Body of pancreas (tissue), 4 donors: ENCODE data around the gene NTRK1. TPM values are rescaled to one million over a fixed set of nuclear protein-coding genes. Genes with fewer than 3 reads are reported as not detected.
A peak's percentile ranks its signal among the peaks of the same experiment; 100 is the strongest.

Experiments
- ATAC-seq: fragments of 150-250 bp; one replicate; pipeline ENCODE4 v1.9.1; 2016
- DNase-seq, 4 donors: peaks; one replicate each; pipeline ENCODE4 v3.0.0-alpha.2; 2019
- H3K27ac ChIP-seq, 4 donors: fragments of 200-600 bp; sonication (generic); 1 replicate in 3 of 4; 2 replicates in 1 of 4; pipeline versions ENCODE4 v1.5.1 to v1.6.1; 2016 to 2019; ENCODE audit warnings: mild to moderate bottlenecking in 1 of 4, mixed read lengths in 1 of 4, moderate library complexity in 1 of 4
- H3K27me3 ChIP-seq, 2 donors: fragments of 200-600 bp; sonication (generic); one replicate each; pipeline ENCODE4 v1.6.0; 2016; ENCODE audit warnings: mild to moderate bottlenecking in 1 of 2
- H3K36me3 ChIP-seq, 2 donors: fragments of 200-600 bp; sonication (generic); replicated peaks in 1 of 2; 2 replicates each; pipeline ENCODE4 v1.5.1; 2016; ENCODE audit warnings: low read depth in 2 of 2; ENCODE audit not compliant: insufficient read depth in 1 of 2
- H3K4me1 ChIP-seq: fragments of 200-600 bp; sonication (generic); one replicate; pipeline ENCODE4 v1.6.0; 2016
- H3K4me3 ChIP-seq, 2 donors: fragments of 200-600 bp; sonication (generic); 1 replicate in 1 of 2; 2 replicates in 1 of 2; pipeline ENCODE4 v1.5.1; 2016 to 2019
- H3K9me3 ChIP-seq, 3 donors: fragments of 200-600 bp; sonication (generic); 1 replicate in 2 of 3; 2 replicates in 1 of 3; pipeline ENCODE4 v1.5.1; 2016
- CTCF ChIP-seq, 7 experiments: fragments of 450-650 bp in 4 of 7; fragments of 200-600 bp in 3 of 7; sonication (generic) in 3 of 7; IDR thresholded peaks; one replicate each; pipeline ENCODE4 v1.5.1; 2016 to 2019; ENCODE audit warnings: antibody characterized with exemption in 7 of 7
- POLR2A ChIP-seq, 3 donors: fragments of 450-650 bp; IDR thresholded peaks; one replicate each; pipeline ENCODE4 v1.6.1; 2016; ENCODE audit warnings: antibody characterized with exemption in 3 of 3, mild to moderate bottlenecking in 2 of 3
- WGBS, 2 donors: methylation state at CpG; one replicate each; pipeline ENCODE4 v1.1.5; 2017; 5-methylcytosine and 5-hydroxymethylcytosine counted together
- intact Hi-C: fragments of 100-400 bp; cut with DNase I; formaldehyde crosslinking; loops from one replicate; pipeline ENCODE4 v1.15.1; 2023
- total RNA-seq, 2 donors: library from RNA; depleted of rRNA; stranded (reverse); fragments of >200 nt; gene quantifications; one replicate each; pipeline ENCODE4 v1.1.0, GENCODE V29; 2016

The NTRK1 gene
- total RNA-seq, 2 donors from 2014 or later, result 0.99 TPM; not detected in 1

- H3K4me1 ChIP-seq, result peaks cover 7% of the 10 kb centered on the region
- DNase-seq, result peak in 1 of 4 donors; percentile 58
- no peaks in the 10 kb centered on the region for H3K36me3 ChIP-seq
- H3K9me3 ChIP-seq, result no peaks in the 10 kb centered on the region
- no peak overlapping the region for H3K4me3 ChIP-seq
- no peak for TF ChIP-seq POLR2A (IDR thresholded peaks at IDR 0.05)
- intact Hi-C loops, result no loop called here
- 51 to 63% methylated on average over 7 to 23 of the region's 24 CpGs for WGBS, 2 donors
- ATAC-seq, result no peak
- no peaks in the 10 kb centered on the region for H3K27me3 ChIP-seq
- no peak overlapping the region for H3K27ac ChIP-seq
Observed at GRCh38 chr1:156912861-156913808, 52.5 kb downstream of the NTRK1 start.

GRCh38 chr1:156913809-156914387 is 53.2 kb downstream of the NTRK1 start:
- H3K9me3 ChIP-seq, result no peaks in the 10 kb centered on the region
- ATAC-seq (no peak), DNase-seq (no peak)
- H3K4me1 ChIP-seq, result no peaks in the 10 kb centered on the region
- no peak overlapping the region for H3K27ac ChIP-seq
- 81 to 86% methylated on average over 13 of the region's 13 CpGs for WGBS, 2 donors
- H3K4me3 ChIP-seq, result no peak overlapping the region
- H3K27me3 ChIP-seq, result no peaks in the 10 kb centered on the region
- TF ChIP-seq CTCF (IDR thresholded peaks at IDR 0.05), result no peak
- no peak for TF ChIP-seq POLR2A (IDR thresholded peaks at IDR 0.05)
- intact Hi-C loops, result no loop called here
- H3K36me3 ChIP-seq, result no peaks in the 10 kb centered on the region

- Histone ChIP-seq H3K36me3 (no peaks in the 10 kb centered on the region), H3K4me1 (no peaks in the 10 kb centered on the region), H3K27me3 (no peaks in the 10 kb centered on the region), H3K4me3 (no peak overlapping the region), H3K9me3 (no peaks in the 10 kb centered on the region), H3K27ac (no peak overlapping the region)
- intact Hi-C loops, result no loop called here
- TF ChIP-seq CTCF (IDR thresholded peaks at IDR 0.05), result no peak
- no peak for TF ChIP-seq POLR2A (IDR thresholded peaks at IDR 0.05)
- 73 to 80% methylated on average over 9 of the region's 9 CpGs for WGBS, 2 donors
- DNase-seq (no peak), ATAC-seq (no peak)
Observed at GRCh38 chr1:156914440-156914856, 53.8 kb downstream of the NTRK1 start.

- no peaks in the 10 kb centered on the region for H3K9me3 ChIP-seq
- H3K4me1 ChIP-seq, result peaks cover 21% of the 10 kb centered on the region
- H3K36me3 ChIP-seq, result no peaks in the 10 kb centered on the region
- TF ChIP-seq CTCF (IDR thresholded peaks at IDR 0.05), result peak; percentile 63 to 89 (median 77)
- no peak for TF ChIP-seq POLR2A (IDR thresholded peaks at IDR 0.05)
- intact Hi-C loops, result no loop called here
- no peak within 1 kb of the TSS for H3K27ac ChIP-seq
- H3K27me3 ChIP-seq, result peaks cover 0 to 22% of the 10 kb centered on the region in 2 donors
- DNase-seq, result peak; percentile 70 to 79 (median 72)
- no peak within 1 kb of the TSS for H3K4me3 ChIP-seq
- 4 to 6% methylated on average over 30 to 67 of the region's 71 CpGs for WGBS, 2 donors
- ATAC-seq, result peak; percentile 88
Observed at GRCh38 chr1:156920233-156921052, 59.8 kb downstream of the NTRK1 start, which contains the start of gene LRRC71. TSS of gene LRRC71 (plus strand) at chr1:156920632. CDS start at chr1:156920804, 172 bp downstream.
